Fibroblast of pulmonary artery (primary cell): ENCODE data around the gene MCOLN1.

Experiments used
- DNase-seq: peaks from one replicate; pipeline ENCODE4 v3.0.0-alpha.2; 2010; ENCODE audit warnings: low read depth
- H3K4me3 ChIP-seq: replicated peaks from 2 replicates; pipeline ENCODE4 v1.5.1; 2011; ENCODE audit warnings: low read depth, mild to moderate bottlenecking, control low read depth, low read length, moderate library complexity
- CTCF ChIP-seq: IDR thresholded peaks from 2 replicates; pipeline ENCODE4 v1.5.1; 2011; ENCODE audit warnings: mild to moderate bottlenecking, control low read depth, low read length, inconsistent platforms; ENCODE audit errors: missing control alignments

MCOLN1 gene

GRCh38 chr19:7529246-7529600 lies 6.8 kb downstream of the MCOLN1 start:
- TF ChIP-seq CTCF: no peak
- H3K4me3 ChIP-seq: no peak overlapping the region
- no peak for DNase-seq

- no peak for DNase-seq
- H3K4me3 ChIP-seq: no peak overlapping the region
- no peak for TF ChIP-seq CTCF
Measured at GRCh38 chr19:7529610-7530490, 7.4 kb downstream of the MCOLN1 start.

- DNase-seq: peak; percentile 68
- H3K4me3 ChIP-seq: peak overlapping the region; percentile 93
- TF ChIP-seq CTCF: no peak
Measured at GRCh38 chr19:7533281-7533885, 11.0 kb downstream of the MCOLN1 start.

GRCh38 chr19:7533925-7534480 lies 11.6 kb downstream of the MCOLN1 start:
- TF ChIP-seq CTCF: no peak
- peak overlapping the region; percentile 93 for H3K4me3 ChIP-seq
- peak; percentile 90 for DNase-seq

GRCh38 chr19:7534531-7535046 lies 12.2 kb downstream of the MCOLN1 start:
- H3K4me3 ChIP-seq: peak overlapping the region; percentile 93
- peak; percentile 76 for DNase-seq
- peak; percentile 15 for TF ChIP-seq CTCF

GRCh38 chr19:7535047-7535997 lies 12.9 kb downstream of the MCOLN1 start, which contains the start of gene PNPLA6:
Gene PNPLA6, plus strand, starts transcription at chr19:7535717. Its CDS starts 72 bp downstream, at chr19:7535789.
- peak within 1 kb of the TSS; percentile 93 for H3K4me3 ChIP-seq
- TF ChIP-seq CTCF: no peak
- DNase-seq: peak; percentile 96
